ENCODE results near the gene SLIT1. TPM values are rescaled to one million over a fixed set of nuclear protein-coding genes. Genes with fewer than 3 reads are reported as not detected.

SLIT1 gene
- total and polyA plus RNA-seq, 4 experiments from 2014 or later: 0.05 to 0.32 (median 0.28) TPM; not detected in 1

- Histone ChIP-seq H3K9me3 (ENCODE audit: control insufficient read depth in 1 of 2, low read length in 2 of 2) (no peaks in the 10 kb centered on the region), H3K36me3 (ENCODE audit: insufficient read depth, low read length) (no peaks in the 10 kb centered on the region), H3K27me3 (ENCODE audit: insufficient read depth, low read length) (no peaks in the 10 kb centered on the region), H3K27ac (ENCODE audit: low read depth, low read length) (no peak overlapping the region), H3K4me3 (ENCODE audit: low read length in 2 of 2) (no peak overlapping the region), H3K4me1 (ENCODE audit: insufficient read depth, low read length) (no peaks in the 10 kb centered on the region)
- CTCF ChIA-PET (ENCODE audit: partially characterized antibody): no interaction called here
- no peaks in the 10 kb centered on the region for H3K36me3 Mint-ChIP-seq
- intact Hi-C loops (cut with micrococcal nuclease): no loop called here
- H3K27me3 Mint-ChIP-seq: no peaks in the 10 kb centered on the region
- no peak overlapping the region for H3K27ac Mint-ChIP-seq
- H3K4me3 Mint-ChIP-seq: no peak overlapping the region
- DNase-seq: no peak
- peaks cover 3 to 10% (median 4%) of the 10 kb centered on the region in 4 donors for H3K4me1 Mint-ChIP-seq
- POLR2A ChIA-PET (ENCODE audit: partially characterized antibody): no interaction called here
- H3K9me3 Mint-ChIP-seq: no peaks in the 10 kb centered on the region
These were observed 168.3 kb downstream of the SLIT1 start for GRCh38 chr10:97017474-97017903.

- ChIA-PET CTCF (ENCODE audit: partially characterized antibody) (interaction anchor here (0.7 to 1.7 kb wide), 3 partner anchors 8 to 41 kb away, joined by 3 to 5 read pairs (median 5); no protein-coding TSS in a partner anchor), POLR2A (ENCODE audit: partially characterized antibody) (no interaction called here)
- intact Hi-C loops (cut with micrococcal nuclease): no loop called here
- H3K36me3 Mint-ChIP-seq: no peaks in the 10 kb centered on the region
- peaks cover 3 to 10% (median 4%) of the 10 kb centered on the region in 4 donors for H3K4me1 Mint-ChIP-seq
- Histone ChIP-seq H3K36me3 (ENCODE audit: insufficient read depth, low read length) (no peaks in the 10 kb centered on the region), H3K9me3 (ENCODE audit: control insufficient read depth in 1 of 2, low read length in 2 of 2) (no peaks in the 10 kb centered on the region), H3K27me3 (ENCODE audit: insufficient read depth, low read length) (no peaks in the 10 kb centered on the region), H3K4me1 (ENCODE audit: insufficient read depth, low read length) (no peaks in the 10 kb centered on the region), H3K4me3 (ENCODE audit: low read length in 2 of 2) (no peak overlapping the region), H3K27ac (ENCODE audit: low read depth, low read length) (no peak overlapping the region)
- no peaks in the 10 kb centered on the region for H3K9me3 Mint-ChIP-seq
- no peaks in the 10 kb centered on the region for H3K27me3 Mint-ChIP-seq
- peak overlapping the region in 4 of 7 donors; percentile 53 to 83 (median 76) for H3K27ac Mint-ChIP-seq
- H3K4me3 Mint-ChIP-seq: peak overlapping the region in 2 of 8 donors; percentile 6 to 73
- no peak for DNase-seq
These were observed 168.9 kb downstream of the SLIT1 start for GRCh38 chr10:97016728-97017473.

- intact Hi-C loops (cut with micrococcal nuclease): no loop called here
- H3K4me3 ChIP-seq (ENCODE audit: low read length in 2 of 2): no peak overlapping the region
- no peaks in the 10 kb centered on the region for H3K27me3 Mint-ChIP-seq
- no peaks in the 10 kb centered on the region for H3K36me3 ChIP-seq (ENCODE audit: insufficient read depth, low read length)
- no peak overlapping the region for H3K4me3 Mint-ChIP-seq
- no peaks in the 10 kb centered on the region for H3K36me3 Mint-ChIP-seq
- no peaks in the 10 kb centered on the region for H3K9me3 ChIP-seq (ENCODE audit: control insufficient read depth in 1 of 2, low read length in 2 of 2)
- peak overlapping the region in 1 of 7 donors; percentile 6 for H3K27ac Mint-ChIP-seq
- H3K4me1 Mint-ChIP-seq: peaks cover 3 to 10% (median 4%) of the 10 kb centered on the region in 4 donors
- DNase-seq: no peak
- no peaks in the 10 kb centered on the region for H3K9me3 Mint-ChIP-seq
- ChIA-PET POLR2A (ENCODE audit: partially characterized antibody) (no interaction called here), CTCF (ENCODE audit: partially characterized antibody) (interaction anchor here (0.9 to 1.3 kb wide), 2 partner anchors 10 to 22 kb away, joined by 4 to 5 read pairs; no protein-coding TSS in a partner anchor)
- no peak overlapping the region for H3K27ac ChIP-seq (ENCODE audit: low read depth, low read length)
- no peaks in the 10 kb centered on the region for H3K27me3 ChIP-seq (ENCODE audit: insufficient read depth, low read length)
- no peaks in the 10 kb centered on the region for H3K4me1 ChIP-seq (ENCODE audit: insufficient read depth, low read length)
These were observed 170.5 kb downstream of the SLIT1 start for GRCh38 chr10:97015240-97015639.

GRCh38 chr10:97013983-97014382 lies 171.8 kb downstream of the SLIT1 start:
- no peak overlapping the region for H3K27ac Mint-ChIP-seq
- H3K4me1 ChIP-seq (ENCODE audit: insufficient read depth, low read length): no peaks in the 10 kb centered on the region
- CTCF ChIA-PET (ENCODE audit: partially characterized antibody): interaction anchor here (1.1 to 2.3 kb wide), 2 partner anchors 11 to 24 kb away, joined by 3 to 9 read pairs; no protein-coding TSS in a partner anchor
- no peaks in the 10 kb centered on the region for H3K36me3 ChIP-seq (ENCODE audit: insufficient read depth, low read length)
- H3K36me3 Mint-ChIP-seq: no peaks in the 10 kb centered on the region
- no peak overlapping the region for H3K4me3 Mint-ChIP-seq
- no peak overlapping the region for H3K4me3 ChIP-seq (ENCODE audit: low read length in 2 of 2)
- peaks cover 3 to 10% (median 4%) of the 10 kb centered on the region in 4 donors for H3K4me1 Mint-ChIP-seq
- H3K27me3 Mint-ChIP-seq: no peaks in the 10 kb centered on the region
- no peak for DNase-seq
- H3K9me3 Mint-ChIP-seq: peaks cover 0 to 6% (median 3%) of the 10 kb centered on the region in 8 donors
- POLR2A ChIA-PET (ENCODE audit: partially characterized antibody): no interaction called here
- no peaks in the 10 kb centered on the region for H3K9me3 ChIP-seq (ENCODE audit: control insufficient read depth in 1 of 2, low read length in 2 of 2)
- no peak overlapping the region for H3K27ac ChIP-seq (ENCODE audit: low read depth, low read length)
- no peaks in the 10 kb centered on the region for H3K27me3 ChIP-seq (ENCODE audit: insufficient read depth, low read length)
- intact Hi-C loops (cut with micrococcal nuclease): no loop called here

GRCh38 chr10:97013568-97013967 lies 172.2 kb downstream of the SLIT1 start:
- DNase-seq: no peak
- ChIA-PET POLR2A (ENCODE audit: partially characterized antibody) (no interaction called here), CTCF (ENCODE audit: partially characterized antibody) (interaction anchor here (0.8 to 2.3 kb wide), 3 partner anchors 12 to 59 kb away, joined by 3 to 9 read pairs (median 3); no protein-coding TSS in a partner anchor)
- no peaks in the 10 kb centered on the region for H3K4me1 ChIP-seq (ENCODE audit: insufficient read depth, low read length)
- peaks cover 3 to 10% (median 4%) of the 10 kb centered on the region in 4 donors for H3K4me1 Mint-ChIP-seq
- no peaks in the 10 kb centered on the region for H3K9me3 ChIP-seq (ENCODE audit: control insufficient read depth in 1 of 2, low read length in 2 of 2)
- no peak overlapping the region for H3K4me3 ChIP-seq (ENCODE audit: low read length in 2 of 2)
- no peak overlapping the region for H3K27ac ChIP-seq (ENCODE audit: low read depth, low read length)
- intact Hi-C loops (cut with micrococcal nuclease): no loop called here
- H3K27me3 Mint-ChIP-seq: no peaks in the 10 kb centered on the region
- H3K36me3 ChIP-seq (ENCODE audit: insufficient read depth, low read length): no peaks in the 10 kb centered on the region
- H3K9me3 Mint-ChIP-seq: peaks cover 0 to 8% (median 3%) of the 10 kb centered on the region in 8 donors
- no peaks in the 10 kb centered on the region for H3K36me3 Mint-ChIP-seq
- no peak overlapping the region for H3K4me3 Mint-ChIP-seq
- no peak overlapping the region for H3K27ac Mint-ChIP-seq
- no peaks in the 10 kb centered on the region for H3K27me3 ChIP-seq (ENCODE audit: insufficient read depth, low read length)

- Mint-ChIP-seq H3K4me3 (no peak overlapping the region), H3K9me3 (peaks cover 0 to 14% (median 9%) of the 10 kb centered on the region in 8 donors), H3K27ac (no peak overlapping the region), H3K4me1 (peaks cover 3 to 10% (median 4%) of the 10 kb centered on the region in 4 donors), H3K36me3 (peaks cover 0 to 3% of the 10 kb centered on the region in 2 donors), H3K27me3 (peaks cover 0 to 2% of the 10 kb centered on the region in 2 donors)
- H3K27ac ChIP-seq (ENCODE audit: low read depth, low read length): no peak overlapping the region
- no peaks in the 10 kb centered on the region for H3K36me3 ChIP-seq (ENCODE audit: insufficient read depth, low read length)
- POLR2A ChIA-PET (ENCODE audit: partially characterized antibody): no interaction called here
- CTCF ChIA-PET (ENCODE audit: partially characterized antibody): interaction anchor here (2.3 kb wide), 1 partner anchor 26 kb away, joined by 9 read pairs; no protein-coding TSS in a partner anchor
- no peaks in the 10 kb centered on the region for H3K27me3 ChIP-seq (ENCODE audit: insufficient read depth, low read length)
- no peak for DNase-seq
- no peaks in the 10 kb centered on the region for H3K4me1 ChIP-seq (ENCODE audit: insufficient read depth, low read length)
- no peak overlapping the region for H3K4me3 ChIP-seq (ENCODE audit: low read length in 2 of 2)
- H3K9me3 ChIP-seq (ENCODE audit: control insufficient read depth in 1 of 2, low read length in 2 of 2): peaks cover 0 to 3% of the 10 kb centered on the region in 2 donors
- intact Hi-C loops (cut with micrococcal nuclease): no loop called here
These were observed 173.3 kb downstream of the SLIT1 start for GRCh38 chr10:97012470-97012869.

GRCh38 chr10:97011397-97011796 lies 174.4 kb downstream of the SLIT1 start:
- Histone ChIP-seq H3K4me1 (ENCODE audit: insufficient read depth, low read length) (no peaks in the 10 kb centered on the region), H3K36me3 (ENCODE audit: insufficient read depth, low read length) (no peaks in the 10 kb centered on the region), H3K4me3 (ENCODE audit: low read length in 2 of 2) (no peak overlapping the region), H3K9me3 (ENCODE audit: control insufficient read depth in 1 of 2, low read length in 2 of 2) (peaks cover 0 to 5% of the 10 kb centered on the region in 2 donors), H3K27me3 (ENCODE audit: insufficient read depth, low read length) (no peaks in the 10 kb centered on the region), H3K27ac (ENCODE audit: low read depth, low read length) (no peak overlapping the region)
- Mint-ChIP-seq H3K27ac (no peak overlapping the region), H3K4me1 (no peaks in the 10 kb centered on the region), H3K9me3 (peaks cover 3 to 25% (median 18%) of the 10 kb centered on the region in 8 donors), H3K27me3 (peaks cover 0 to 2% of the 10 kb centered on the region in 2 donors), H3K36me3 (peaks cover 0 to 4% of the 10 kb centered on the region in 2 donors), H3K4me3 (no peak overlapping the region)
- POLR2A ChIA-PET (ENCODE audit: partially characterized antibody): no interaction called here
- CTCF ChIA-PET (ENCODE audit: partially characterized antibody): interaction anchor here (1.2 to 1.3 kb wide), 2 partner anchors 14 to 25 kb away, joined by 3 to 5 read pairs; no protein-coding TSS in a partner anchor
- no peak for DNase-seq
- intact Hi-C loops (cut with micrococcal nuclease): no loop called here

Data from CD4-positive, alpha-beta memory T cell (primary cell).